ENCODE data around the gene GJB2. TPM values are rescaled to one million over a fixed set of nuclear protein-coding genes. Genes with fewer than 3 reads are reported as not detected.
A peak's percentile ranks its signal among the peaks of the same experiment; 100 is the strongest.

Gene GJB2
- total and polyA plus RNA-seq, 2 of the 8 experiments (the other 6 are each of a cell fraction or from before 2014, with no cell fraction given) = 0.20 to 0.21 TPM

- Histone ChIP-seq H2BK20ac (ENCODE audit: low read length) (no peak overlapping the region), H3K79me1 (ENCODE audit: low read depth, low read length) (no peaks in the 10 kb centered on the region; the same call in 1 of the 2 replicates), H3K4me3 (ENCODE audit: extremely low read depth in 1 of 4, insufficient read depth in 2 of 4, low read depth in 3 of 4, low read length in 4 of 4) (peak overlapping the region; percentile 7 to 63 (median 42)), H3K4ac (replicated peaks; ENCODE audit: insufficient read length, low read depth, low read length) (no peak overlapping the region), H2BK5ac (ENCODE audit: low read depth, low read length) (no peak overlapping the region), H4K5ac (ENCODE audit: insufficient read length, low read depth, low read length) (no peak overlapping the region), H4K91ac (replicated peaks; ENCODE audit: insufficient read length, low read length) (no peak overlapping the region), H2AK5ac (ENCODE audit: low read depth, low read length) (no peak overlapping the region), H4K20me1 (replicated peaks in 1 of 2; ENCODE audit: control insufficient read depth in 1 of 2, insufficient read depth in 2 of 2, low read length in 2 of 2) (peaks cover 0 to 9% of the 10 kb centered on the region in 2 experiments), H3K14ac (ENCODE audit: insufficient read length) (no peak overlapping the region), H3K23me2 (ENCODE audit: low read depth, low read length) (peaks cover 6% of the 10 kb centered on the region; the same call in 1 of the 2 replicates), H2BK120ac (replicated peaks; ENCODE audit: low read depth, low read length) (no peak overlapping the region), H2BK12ac (ENCODE audit: low read depth, low read length) (no peak overlapping the region), H4K8ac (ENCODE audit: extremely low read depth, insufficient read depth, low read length) (peak overlapping the region; percentile 9; the same call in 1 of the 2 replicates), H3K79me2 (ENCODE audit: control insufficient read depth in 1 of 2, insufficient read depth in 2 of 2, low read length in 2 of 2) (no peaks in the 10 kb centered on the region), H3K23ac (ENCODE audit: insufficient read length) (no peak overlapping the region), H2BK15ac (ENCODE audit: low read length) (no peak overlapping the region), H3K4me1 (replicated peaks in 1 of 4; ENCODE audit: control insufficient read depth in 3 of 4, insufficient read depth in 4 of 4, low read length in 3 of 4) (peaks cover 0 to 13% (median 5%) of the 10 kb centered on the region in 4 experiments; a peak in 6 of 7 replicates), H3K18ac (ENCODE audit: extremely low read depth, low read length) (no peak overlapping the region), H3K56ac (replicated peaks; ENCODE audit: insufficient read length, low read depth, low read length) (no peak overlapping the region), H3K9me3 (ENCODE audit: insufficient read depth in 2 of 2, low read depth in 1 of 2, low read length in 1 of 2) (no peaks in the 10 kb centered on the region), H2AFZ (ENCODE audit: low read length) (0 out of 2 replicates have a peak overlapping the region, but pooled peaks have one; percentile 6), H3K27me3 (replicated peaks in 1 of 4; ENCODE audit: control insufficient read depth in 3 of 4, extremely low read depth in 1 of 4, insufficient read depth in 3 of 4, low read length in 3 of 4) (peaks cover 52 to 84% (median 79%) of the 10 kb centered on the region in 4 experiments), H3K9ac (replicated peaks in 1 of 4; ENCODE audit: extremely low read depth in 1 of 4, low read depth in 3 of 4, low read length in 3 of 4) (no peak overlapping the region), H3K27ac (ENCODE audit: low read depth, low read length) (no peak overlapping the region), H3K36me3 (ENCODE audit: control insufficient read depth in 2 of 4, insufficient read depth in 4 of 4, low read length in 3 of 4) (no peaks in the 10 kb centered on the region; a peak in 1 of 8 replicates), H3K4me2 (ENCODE audit: insufficient read depth in 1 of 2, low read depth in 2 of 2, low read length in 2 of 2) (peak overlapping the region; percentile 59 to 79)
- ChIA-PET POLR2A (ENCODE audit: partially characterized antibody) (no interaction called here), CTCF (ENCODE audit: partially characterized antibody) (interaction anchor here (1.1 to 2.1 kb wide), 3 partner anchors 11 to 301 kb away, joined by 4 to 17 read pairs (median 7); no protein-coding TSS in a partner anchor)
- DNase-seq (ENCODE audit: low read depth in 1 of 2, low spot score in 2 of 2) (peak in 1 of 2 experiments; percentile 65), FAIRE-seq (peak; percentile 85)
- WGBS, 2 experiments (ENCODE audit: extremely low coverage in 1 of 2, insufficient coverage in 1 of 2, insufficient read length in 1 of 2, insufficient replicate concordance in 2 of 2, low coverage in 1 of 2, low lambda C conversion rate in 2 of 2, missing lambda C conversion rate in 1 of 2) = 2% methylated on average over 23 of the region's 73 CpGs; no CpG with 5 or more reads in 1 of the 2 experiments
- no peak for TF ChIP-seq SP2 (IDR thresholded peaks at IDR 0.05; ENCODE audit: low read length)
- no peak for TF ChIP-seq PHF8 (conservative IDR thresholded peaks at IDR 0.05; ENCODE audit: low read depth, low read length)
- TF ChIP-seq MAX (IDR thresholded peaks at IDR 0.05) = no peak
- peak; percentile 31; the same call in 1 of the 2 replicates for TF ChIP-seq TAF1 (IDR thresholded peaks at IDR 0.05; ENCODE audit: low read depth, low read length)
- TF ChIP-seq BACH1 (IDR thresholded peaks at IDR 0.05; ENCODE audit: low read length) = no peak
- TF ChIP-seq RXRA (IDR thresholded peaks at IDR 0.05; ENCODE audit: insufficient read depth, low read depth, low read length) = no peak
- TF ChIP-seq CBX5 (IDR thresholded peaks at IDR 0.05; ENCODE audit: low read depth, low read length) = no peak
- no peak for TF ChIP-seq SAP30 (IDR thresholded peaks at IDR 0.05; ENCODE audit: insufficient read depth, insufficient replicate concordance, low read length)
- no peak for TF ChIP-seq POU5F1 (IDR thresholded peaks at IDR 0.05; ENCODE audit: low read depth, low read length)
Measured at GRCh38 chr13:20192158-20192835, 441 bp downstream of the GJB2 start.
